Natural killer cell (primary cell): ENCODE results near the gene RBL2. TPM values are rescaled to one million over a fixed set of nuclear protein-coding genes. Genes with fewer than 3 reads are reported as not detected.
A peak's percentile ranks its signal among the peaks of the same experiment; 100 is the strongest.
"Not testable (repeated sequence)": the region's sequence is repeated elsewhere in the genome, so short reads cannot be mapped to it uniquely, and the experiment has no call there.

ENCODE experiments used
- ATAC-seq, 3 donors: fragments of 150-1000 bp in 2 of 3; fragments of 200-7000 bp in 1 of 3; cut with Tn5 transposase; 1 replicate in 1 of 3; 2 replicates in 2 of 3; pipeline ENCODE4 v1.10.0; 2021; ENCODE audit warnings: mild to moderate bottlenecking in 2 of 3, moderate library complexity in 2 of 3
- DNase-seq, 2 donors: peaks; one replicate each; pipeline versions ENCODE4 v3.0.0 to v3.0.0-alpha.2; 2013 to 2021; ENCODE audit warnings: mixed read lengths in 1 of 2
- H3K27ac ChIP-seq: one replicate; pipeline ENCODE4 v1.5.1; 2013; ENCODE audit warnings: mild to moderate bottlenecking, low read length
- H3K27me3 ChIP-seq: one replicate; pipeline ENCODE4 v1.6.1; 2013; ENCODE audit warnings: low read length; ENCODE audit not compliant: control insufficient read depth, insufficient read depth
- H3K36me3 ChIP-seq: one replicate; pipeline ENCODE4 v1.6.1; 2013; ENCODE audit warnings: low read length; ENCODE audit not compliant: control insufficient read depth, insufficient read depth
- H3K4me1 ChIP-seq: one replicate; pipeline ENCODE4 v1.6.1; 2013; ENCODE audit warnings: low read length; ENCODE audit not compliant: control insufficient read depth, insufficient read depth
- H3K4me3 ChIP-seq: one replicate; pipeline ENCODE4 v1.5.1; 2013; ENCODE audit warnings: low read length
- H3K9me3 ChIP-seq: one replicate; pipeline ENCODE4 v1.6.1; 2013; ENCODE audit warnings: low read length; ENCODE audit not compliant: control insufficient read depth, insufficient read depth
- H3K27ac Mint-ChIP-seq, 2 donors: one replicate each; pipeline ENCODE4 v1.8.0; 2022; ENCODE audit warnings: mild to moderate bottlenecking in 2 of 2, mixed read lengths in 2 of 2, moderate library complexity in 1 of 2
- H3K27me3 Mint-ChIP-seq, 2 donors: one replicate each; pipeline ENCODE4 v1.8.0; 2022; ENCODE audit warnings: low read depth in 2 of 2, mixed read lengths in 2 of 2
- H3K36me3 Mint-ChIP-seq: one replicate; pipeline ENCODE4 v1.8.0; 2022; ENCODE audit warnings: mixed read lengths
- H3K4me1 Mint-ChIP-seq, 2 donors: one replicate each; pipeline ENCODE4 v1.8.0; 2022; ENCODE audit warnings: mixed read lengths in 2 of 2
- H3K4me3 Mint-ChIP-seq: one replicate; pipeline ENCODE4 v1.8.0; 2022; ENCODE audit warnings: mild to moderate bottlenecking, moderate library complexity, mixed read lengths
- H3K9me3 Mint-ChIP-seq, 2 donors: one replicate each; pipeline ENCODE4 v1.8.0; 2022; ENCODE audit warnings: mixed read lengths in 2 of 2
- CTCF ChIP-seq: fragments of 200-600 bp; IDR thresholded peaks from one replicate; pipeline ENCODE4 v1.8.0; 2022; ENCODE audit warnings: antibody characterized with exemption
- WGBS: methylation state at CpG from one replicate; pipeline ENCODE4 v1.1.7; 2013; ENCODE audit warnings: missing lambda C conversion rate; ENCODE audit not compliant: insufficient coverage; 5-methylcytosine and 5-hydroxymethylcytosine counted together
- intact Hi-C: fragments of 100-400 bp; cut with micrococcal nuclease; formaldehyde crosslinking; loops from one replicate; pipeline ENCODE4 v1.14.2; 2022
- total RNA-seq, 4 donors: library from RNA; stranded (reverse); fragments of 120-200 nt in 1 of 4; gene quantifications; one replicate each; pipeline versions ENCODE4 v1.2.3 to v1.2.4, GENCODE V29; 2013 to 2022

RBL2 gene
- 100 to 1,000 TPM; 140 to 222 (median 175) TPM for total RNA-seq
- total RNA-seq (2013) = 455 TPM

GRCh38 chr16:53434377-53435065 is at the start of gene RBL2:
Gene RBL2, plus strand, starts transcription at chr16:53434471. Its CDS starts 86 bp downstream, at chr16:53434557.
- DNase-seq (peak; percentile 84 to 89), ATAC-seq (peak; percentile 67 to 84 (median 77))
- TF ChIP-seq CTCF = no peak
- peak within 1 kb of the TSS; percentile 97 to 98 for H3K27ac Mint-ChIP-seq
- Histone ChIP-seq H3K4me3 (peak within 1 kb of the TSS; percentile 88), H3K9me3 (no peaks in the 10 kb centered on the region), H3K27ac (peak within 1 kb of the TSS; percentile 94), H3K36me3 (peaks cover 9% of the 10 kb centered on the region), H3K27me3 (no peaks in the 10 kb centered on the region), H3K4me1 (peaks cover 18% of the 10 kb centered on the region)
- intact Hi-C loops = loop anchor here (1.0 kb wide), 3 partner anchors 11 to 69 kb away; partner anchors contain the start of gene AKTIP
- WGBS = under 1% methylated on average over 89 of the region's 89 CpGs
- no peaks in the 10 kb centered on the region for H3K27me3 Mint-ChIP-seq
- peak within 1 kb of the TSS; percentile 93 for H3K4me3 Mint-ChIP-seq
- no peaks in the 10 kb centered on the region for H3K36me3 Mint-ChIP-seq
- H3K4me1 Mint-ChIP-seq = peaks cover 25 to 34% of the 10 kb centered on the region in 2 donors
- no peaks in the 10 kb centered on the region for H3K9me3 Mint-ChIP-seq

GRCh38 chr16:53384610-53385009 is 49.7 kb upstream of the RBL2 start:
- peaks cover 11 to 25% of the 10 kb centered on the region in 2 donors for H3K27me3 Mint-ChIP-seq
- not testable (repeated sequence) for H3K27ac Mint-ChIP-seq, H3K9me3 Mint-ChIP-seq

GRCh38 chr16:53404959-53405358 is 29.3 kb upstream of the RBL2 start:
- Mint-ChIP-seq H3K27me3 (no peaks in the 10 kb centered on the region), H3K4me3 (no peak overlapping the region), H3K9me3 (no peaks in the 10 kb centered on the region), H3K4me1 (no peaks in the 10 kb centered on the region), H3K36me3 (no peaks in the 10 kb centered on the region), H3K27ac (no peak overlapping the region)
- Histone ChIP-seq H3K27me3 (no peaks in the 10 kb centered on the region), H3K27ac (no peak overlapping the region), H3K36me3 (no peaks in the 10 kb centered on the region), H3K4me3 (no peak overlapping the region), H3K9me3 (no peaks in the 10 kb centered on the region), H3K4me1 (no peaks in the 10 kb centered on the region)
- intact Hi-C loops = no loop called here
- no peak for TF ChIP-seq CTCF
- no CpG with 5 or more reads among the region's 2 CpGs for WGBS
- ATAC-seq = no peak
- DNase-seq = no peak

More at GRCh38 chr16:53384610-53385009, 49.7 kb upstream of the RBL2 start:
- H3K4me3 ChIP-seq, H3K27ac ChIP-seq, H3K36me3 ChIP-seq, H3K4me1 Mint-ChIP-seq, H3K4me1 ChIP-seq, DNase-seq, H3K27me3 ChIP-seq, H3K4me3 Mint-ChIP-seq, ATAC-seq, intact Hi-C loops: not testable (repeated sequence)
- peaks cover 35% of the 10 kb centered on the region for H3K36me3 Mint-ChIP-seq
- 86% methylated on average over 8 of the region's 8 CpGs for WGBS
- peaks cover 13% of the 10 kb centered on the region for H3K9me3 ChIP-seq

- H3K9me3 ChIP-seq = no peaks in the 10 kb centered on the region
- Mint-ChIP-seq H3K36me3 (no peaks in the 10 kb centered on the region), H3K4me3 (no peak overlapping the region), H3K9me3 (no peaks in the 10 kb centered on the region), H3K27me3 (peaks cover 6 to 8% of the 10 kb centered on the region in 2 donors), H3K4me1 (peaks cover 0 to 4% of the 10 kb centered on the region in 2 donors), H3K27ac (no peak overlapping the region)
- WGBS = 96% methylated on average over 18 of the region's 18 CpGs
- no peak overlapping the region for H3K27ac ChIP-seq
- DNase-seq (no peak), ATAC-seq (no peak)
- H3K36me3 ChIP-seq = no peaks in the 10 kb centered on the region
- intact Hi-C loops = no loop called here
- no peak overlapping the region for H3K4me3 ChIP-seq
- TF ChIP-seq CTCF = no peak
- no peaks in the 10 kb centered on the region for H3K4me1 ChIP-seq
- H3K27me3 ChIP-seq = no peaks in the 10 kb centered on the region
Measured at GRCh38 chr16:53412549-53412948, 21.7 kb upstream of the RBL2 start.
